GM19035 (cell line): ENCODE data around the gene RHOT2.
A peak's percentile ranks its signal among the peaks of the same experiment; 100 is the strongest.

Source experiments
- ATAC-seq: cut with Tn5 transposase; IDR thresholded peaks from one replicate; pipeline ENCODE4 v1.9.1; 2021; ENCODE audit not compliant: unreplicated experiment

Gene RHOT2

DNA sequence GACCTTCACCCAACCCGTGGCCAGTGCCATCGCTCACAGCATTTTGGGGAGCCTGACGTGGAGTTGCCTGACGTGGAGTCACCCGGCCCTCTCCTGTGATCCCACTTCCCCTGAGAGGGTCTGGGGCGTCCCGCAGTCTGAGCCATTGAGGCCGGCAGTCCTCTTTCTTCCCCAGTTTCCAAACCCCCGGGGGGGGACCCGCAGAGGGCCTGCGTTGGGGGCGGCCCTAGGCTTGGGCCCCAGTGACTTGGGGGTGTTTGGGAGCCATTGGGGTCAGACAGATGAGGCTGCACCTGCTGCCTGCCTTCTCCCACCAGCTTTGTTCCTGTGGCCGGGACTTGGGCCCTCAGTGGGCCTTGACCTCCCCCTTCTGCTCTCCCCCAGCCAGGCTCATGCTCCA, 1.7 kb downstream of the RHOT2 start:
- no peak for ATAC-seq

GRCh38 chr16:670485-671352, 2.8 kb downstream of the RHOT2 start:
- ATAC-seq: no peak

GRCh38 chr16:671353-672131, 3.6 kb downstream of the RHOT2 start:
- ATAC-seq: no peak

GRCh38 chr16:672371-672770, 4.4 kb downstream of the RHOT2 start:
- no peak for ATAC-seq

GRCh38 chr16:672851-673250, 4.9 kb downstream of the RHOT2 start:
- ATAC-seq: no peak

GRCh38 chr16:673399-673991, 5.6 kb downstream of the RHOT2 start:
- ATAC-seq: no peak

DNA sequence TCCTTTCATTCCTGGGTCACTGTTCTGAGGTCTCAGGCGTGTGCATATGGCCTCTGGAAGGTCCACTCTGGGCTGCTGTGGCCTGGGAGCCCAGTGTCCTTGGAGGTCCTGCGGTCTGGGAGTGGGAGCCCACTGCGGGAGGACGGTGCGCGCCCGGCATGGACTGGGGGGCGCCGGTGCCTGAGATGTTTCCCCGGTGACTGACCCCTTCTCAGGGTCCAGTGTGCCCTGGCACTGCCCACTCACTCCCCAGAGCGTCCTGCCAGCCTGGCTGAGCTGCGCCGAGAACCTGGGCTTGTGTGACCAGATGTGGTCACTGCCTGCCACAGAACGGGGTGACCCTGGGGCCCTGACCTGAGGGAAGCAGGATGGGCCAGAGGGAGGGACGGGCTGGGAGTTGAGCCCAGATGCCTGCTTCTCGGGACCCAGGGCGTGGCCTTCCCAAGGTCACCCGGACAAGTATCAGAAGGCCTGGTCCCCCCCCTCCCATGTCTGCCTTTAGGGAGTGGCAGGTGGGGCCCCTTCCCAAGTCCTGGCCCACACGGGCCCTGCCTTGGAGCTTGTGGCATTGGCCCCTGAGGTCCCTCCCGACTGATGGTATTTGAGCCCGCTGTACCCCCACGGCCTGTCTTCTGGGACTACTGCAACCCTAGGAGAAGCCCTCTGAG, 6.4 kb downstream of the RHOT2 start:
- ATAC-seq: no peak

DNA sequence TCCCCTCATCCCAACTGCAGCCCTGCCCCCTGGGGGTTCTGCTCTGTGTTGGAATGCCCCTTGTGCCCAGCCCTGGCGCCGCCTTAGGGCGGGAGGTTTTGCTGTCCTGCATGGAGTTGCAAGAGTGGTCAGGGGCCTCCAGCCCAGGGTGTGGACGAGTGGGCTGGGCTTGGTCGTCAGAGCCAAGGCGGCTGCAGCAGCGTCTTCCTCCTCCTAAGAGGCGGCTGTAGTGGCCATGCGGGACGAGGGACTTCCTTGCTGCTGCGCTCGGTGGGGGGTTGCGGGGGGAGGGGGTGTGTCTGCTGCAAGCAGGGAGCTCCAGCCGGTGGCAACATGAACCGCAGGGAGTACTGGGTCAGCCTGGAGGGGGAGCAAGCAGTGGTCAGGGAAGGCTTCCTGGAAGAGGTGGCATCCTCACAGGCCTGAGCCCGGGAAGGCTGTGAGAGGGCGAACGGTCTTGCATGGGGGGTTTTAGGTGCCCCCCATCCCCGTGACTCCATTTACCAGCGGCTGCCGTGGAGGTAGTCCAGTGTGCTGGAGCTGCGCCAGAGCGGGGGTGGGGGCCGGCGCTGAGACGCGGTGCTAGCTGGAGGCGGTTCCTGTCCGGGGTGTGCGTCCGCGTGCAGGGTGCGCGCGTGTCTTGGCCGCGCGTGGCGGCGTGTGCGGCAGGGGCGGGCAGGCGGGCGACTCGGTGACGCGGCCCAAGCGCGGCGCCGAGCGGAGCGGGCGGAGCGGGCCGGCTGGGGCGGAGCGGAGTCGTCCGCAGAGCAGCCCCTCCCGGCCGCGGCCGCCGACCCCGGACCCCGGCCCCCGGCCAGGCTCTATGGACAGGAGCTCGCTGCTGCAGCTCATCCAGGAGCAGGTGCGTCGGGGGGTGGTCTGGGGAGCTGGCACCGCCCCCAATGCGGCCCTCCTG, 7.3 kb downstream of the RHOT2 start, which contains the start of gene RHBDL1:
TSS of gene RHBDL1 (plus strand) at position 704 of the 916 bp plus-strand sequence. CDS start at position 824, 120 bp downstream.
- ATAC-seq: no peak

- no peak for ATAC-seq
These were observed 8.1 kb downstream of the RHOT2 start for GRCh38 chr16:675884-676564.

- no peak for ATAC-seq
These were observed 8.6 kb downstream of the RHOT2 start for GRCh38 chr16:676565-676902.

- no peak for ATAC-seq
These were observed 9.0 kb downstream of the RHOT2 start for GRCh38 chr16:676913-677312.

DNA sequence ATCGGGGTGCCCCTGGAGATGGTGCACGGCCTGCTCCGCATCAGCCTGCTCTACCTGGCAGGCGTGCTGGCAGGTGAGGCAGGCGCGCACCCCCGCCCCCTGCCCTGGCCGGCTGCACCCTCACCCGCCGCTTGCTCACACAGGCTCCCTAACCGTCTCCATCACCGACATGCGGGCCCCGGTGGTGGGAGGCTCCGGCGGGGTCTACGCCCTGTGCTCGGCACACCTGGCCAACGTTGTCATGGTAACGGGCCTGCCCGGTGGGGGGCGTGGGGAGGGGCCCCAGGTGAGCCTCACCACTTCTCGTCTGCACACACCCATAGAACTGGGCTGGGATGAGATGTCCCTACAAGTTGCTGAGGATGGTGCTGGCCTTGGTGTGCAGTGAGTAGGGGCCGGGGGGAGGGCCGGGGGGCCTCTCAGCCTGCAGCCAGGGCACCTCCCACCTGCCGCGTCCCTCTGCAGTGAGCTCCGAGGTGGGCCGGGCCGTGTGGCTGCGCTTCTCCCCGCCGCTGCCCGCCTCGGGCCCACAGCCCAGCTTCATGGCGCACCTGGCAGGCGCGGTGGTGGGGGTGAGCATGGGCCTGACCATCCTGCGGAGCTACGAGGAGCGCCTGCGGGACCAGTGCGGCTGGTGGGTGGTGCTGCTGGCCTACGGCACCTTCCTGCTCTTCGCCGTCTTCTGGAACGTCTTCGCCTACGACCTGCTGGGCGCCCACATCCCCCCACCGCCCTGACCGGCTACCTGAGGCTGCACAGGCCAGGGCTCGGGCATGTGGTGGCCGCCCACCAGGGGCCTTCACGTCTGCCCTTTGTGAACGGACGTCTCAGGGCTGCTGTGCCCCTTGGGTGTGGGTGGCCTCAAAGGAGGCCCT, 9.6 kb downstream of the RHOT2 start:
- no peak for ATAC-seq

GRCh38 chr16:678209-678857, 10.4 kb downstream of the RHOT2 start:
- no peak for ATAC-seq

DNA sequence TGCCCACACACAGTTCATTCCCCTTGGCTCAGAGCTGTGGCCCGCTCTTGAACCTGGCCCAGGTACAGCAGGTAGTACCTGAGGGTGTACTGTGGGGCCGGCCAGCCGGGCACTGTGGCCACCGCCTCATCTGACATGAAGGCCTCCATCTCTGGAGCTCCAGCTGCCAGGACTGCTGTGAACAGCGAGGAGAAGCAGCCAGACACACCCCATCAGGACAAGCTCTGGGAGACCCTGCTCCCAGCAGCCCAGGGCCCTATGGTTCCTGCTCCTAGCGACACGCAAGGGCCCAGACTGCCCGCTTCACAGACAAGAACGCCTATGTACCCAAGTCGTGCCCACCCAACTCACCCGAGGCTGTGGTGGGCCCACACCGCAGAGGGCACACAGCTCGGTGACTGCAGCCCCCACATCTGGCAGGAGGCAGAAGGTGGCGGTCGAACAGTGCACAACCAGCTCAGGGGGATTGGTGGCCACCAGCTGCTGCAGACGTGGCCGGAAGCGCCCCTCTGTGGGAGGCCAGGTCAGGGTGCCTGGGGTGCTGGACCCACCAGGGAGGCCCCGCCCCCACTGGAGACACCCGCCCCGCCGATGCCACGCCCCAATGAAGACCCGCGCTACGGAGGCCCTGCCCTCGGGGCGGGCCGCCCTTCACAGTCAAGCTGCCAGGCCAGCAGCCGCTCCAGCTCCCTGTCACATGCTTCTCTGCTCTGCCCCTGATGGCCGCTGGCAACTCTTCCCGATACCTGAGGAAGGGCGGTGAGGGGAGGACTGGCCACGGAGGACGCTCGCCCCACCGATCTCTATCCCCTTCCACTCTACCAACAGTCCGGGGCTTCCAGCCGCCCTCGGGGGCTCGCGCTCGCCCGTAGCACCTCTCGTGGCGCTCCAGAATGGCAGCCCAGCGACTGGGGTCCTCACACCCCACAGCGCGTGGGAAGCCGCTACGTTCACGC, 11.2 kb downstream of the RHOT2 start:
- ATAC-seq: peak; percentile 2

DNA sequence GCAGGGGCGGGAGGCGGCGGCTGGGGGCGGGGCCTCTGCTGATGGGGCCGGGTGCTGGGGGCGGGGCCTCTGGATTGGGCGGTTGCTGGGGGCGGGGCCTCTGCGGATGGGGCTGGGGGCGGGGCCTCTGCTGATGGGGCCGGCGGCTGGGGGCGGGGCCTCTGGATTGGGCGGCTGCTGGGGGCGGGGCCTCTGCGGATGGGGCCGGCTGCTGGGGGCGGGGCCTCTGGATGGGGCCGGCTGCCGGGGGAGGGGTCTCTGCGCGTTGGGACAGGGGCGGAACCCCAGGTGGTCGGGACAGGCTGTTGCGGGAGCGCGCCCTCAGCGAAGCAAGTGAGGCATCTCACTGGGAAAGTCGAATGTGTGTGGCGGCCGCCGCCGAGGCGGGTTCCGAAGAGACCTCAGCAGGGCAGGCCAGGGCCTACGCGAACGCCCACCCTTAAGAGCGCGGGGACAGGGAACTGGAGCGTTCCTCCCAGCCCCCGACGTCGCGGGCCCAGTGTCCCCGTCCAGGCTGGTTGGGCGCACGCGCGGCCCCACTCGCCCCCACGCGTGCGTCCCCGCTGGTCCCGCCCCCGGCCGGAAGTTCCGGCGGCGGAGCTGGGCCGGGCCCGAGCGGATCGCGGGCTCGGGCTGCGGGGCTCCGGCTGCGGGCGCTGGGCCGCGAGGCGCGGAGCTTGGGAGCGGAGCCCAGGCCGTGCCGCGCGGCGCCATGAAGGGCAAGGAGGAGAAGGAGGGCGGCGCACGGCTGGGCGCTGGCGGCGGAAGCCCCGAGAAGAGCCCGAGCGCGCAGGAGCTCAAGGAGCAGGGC, 12.1 kb downstream of the RHOT2 start, which contains the start of gene STUB1:
TSS of gene STUB1 (plus strand) at position 597 of the 811 bp plus-strand sequence. CDS start at position 713, 116 bp downstream.
- ATAC-seq: peak; percentile 47

- ATAC-seq: peak; percentile 1
These were observed 12.7 kb downstream of the RHOT2 start for GRCh38 chr16:680625-680945.
